ENCODE data around the gene MAD1L1. TPM values are rescaled to one million over a fixed set of nuclear protein-coding genes. Genes with fewer than 3 reads are reported as not detected.

The MAD1L1 gene
- total RNA-seq, 1 donor: 57.9 TPM

DNA sequence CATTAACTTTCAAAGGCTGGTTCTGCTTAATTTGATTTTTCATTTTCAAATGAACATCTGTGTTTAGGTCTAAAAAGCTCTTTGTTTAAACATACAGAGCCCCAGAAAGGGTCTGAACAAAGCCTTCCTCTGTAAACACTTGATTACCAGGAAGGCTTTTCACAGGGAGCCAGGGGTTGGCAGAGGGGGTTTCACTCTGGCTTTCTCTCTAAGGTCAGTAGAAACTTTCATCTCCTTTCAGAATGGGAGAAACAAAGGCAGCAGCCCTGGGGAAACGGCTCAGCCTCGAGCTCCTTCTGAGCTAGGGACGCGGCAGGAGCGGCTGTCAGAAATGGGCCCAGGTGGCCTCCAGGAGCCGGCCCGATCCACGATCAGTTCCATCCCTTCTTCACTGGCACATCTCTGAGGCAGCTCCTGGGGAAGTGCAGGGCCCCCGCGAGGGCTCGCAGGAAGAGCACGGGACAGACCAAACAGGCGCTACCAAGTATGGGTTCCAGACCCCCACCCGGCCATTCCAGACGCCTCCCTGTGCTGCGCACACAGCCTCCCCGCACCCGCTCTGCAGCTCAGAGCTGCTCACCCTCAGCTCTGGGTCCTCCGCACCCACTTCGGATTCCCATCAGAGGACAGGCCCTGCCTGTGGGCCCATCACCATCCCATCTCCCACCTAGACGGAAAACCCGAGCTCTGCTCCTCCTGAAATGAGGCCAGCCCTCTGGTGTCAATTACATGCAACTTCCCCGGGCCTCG is 124.1 kb downstream of the MAD1L1 start:
- DNase-seq (ENCODE audit: low read depth in 2 of 3, low spot score in 2 of 3): no peak

DNA sequence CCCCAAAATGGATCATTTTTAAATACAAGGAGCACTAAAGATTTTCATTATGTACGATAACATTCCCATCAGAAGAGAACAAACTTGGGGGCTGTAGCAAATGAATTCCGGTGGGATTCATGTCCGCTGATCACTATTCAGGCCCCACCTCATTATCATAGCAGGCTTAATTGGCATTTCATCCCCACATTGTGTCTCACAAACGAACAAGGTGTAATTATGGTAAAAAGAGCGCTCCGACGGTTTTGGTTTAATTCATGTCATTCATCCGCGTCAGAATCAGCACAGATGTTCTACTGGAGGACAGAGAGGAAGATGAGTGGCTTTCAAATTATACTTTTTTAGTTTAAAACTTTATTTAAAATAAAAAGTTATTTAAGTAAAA is 124.7 kb downstream of the MAD1L1 start:
- no peak for DNase-seq (ENCODE audit: low read depth in 2 of 3, low spot score in 2 of 3)

DNA sequence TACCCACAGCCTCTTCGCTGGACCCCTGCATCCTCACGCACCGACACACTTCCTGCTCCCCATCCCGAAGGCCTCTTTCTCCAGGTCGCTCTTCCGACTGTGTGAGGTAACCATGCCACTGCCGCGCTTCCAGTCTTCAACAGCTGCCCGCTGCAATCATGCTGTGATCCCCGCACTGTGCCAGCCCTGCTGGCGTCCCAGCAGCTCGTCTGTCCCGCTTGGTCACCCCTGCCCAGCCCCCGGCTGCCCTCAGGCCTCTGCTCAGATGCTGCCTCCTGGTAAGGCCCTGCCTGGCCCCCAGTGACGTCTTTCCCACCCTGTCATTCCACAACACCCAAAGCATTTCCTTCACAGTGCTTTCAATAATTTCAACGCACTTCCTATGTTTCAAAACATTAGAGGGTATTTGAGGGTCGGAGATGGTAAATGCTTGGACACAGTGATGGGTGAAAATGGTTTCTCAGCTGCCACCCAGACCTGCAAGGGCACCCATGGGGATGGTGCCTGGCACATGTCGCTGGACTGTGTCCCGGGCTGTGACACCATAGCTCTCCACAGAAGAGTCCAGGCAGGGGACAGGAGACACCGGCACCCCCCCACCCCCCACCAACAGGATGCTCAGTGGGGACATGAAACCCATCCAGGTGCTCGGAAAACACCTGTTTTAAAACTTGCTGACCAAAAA is 125.2 kb downstream of the MAD1L1 start:
- no peak for DNase-seq (ENCODE audit: low read depth in 2 of 3, low spot score in 2 of 3)

DNA sequence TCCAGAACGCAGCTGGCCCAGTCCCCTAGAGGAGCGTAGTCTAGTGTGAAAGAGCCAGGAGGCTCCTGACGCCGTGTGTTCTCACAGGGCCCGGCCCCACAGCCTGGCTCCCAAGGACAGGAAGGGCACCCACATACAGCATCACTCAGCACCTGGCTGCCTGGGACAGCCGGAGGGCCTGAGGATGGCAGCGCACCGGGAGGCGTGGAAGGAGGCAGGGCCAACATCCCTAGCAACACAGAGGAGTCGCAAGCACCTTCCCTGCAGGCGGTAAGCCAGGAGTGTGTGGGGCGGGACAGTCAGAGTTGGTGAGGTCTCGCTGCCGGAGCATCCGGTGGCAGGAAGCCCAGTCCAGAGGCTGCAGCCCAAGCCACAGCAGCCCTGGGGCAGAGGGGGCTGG is 125.8 kb downstream of the MAD1L1 start:
- DNase-seq (ENCODE audit: low read depth in 2 of 3, low spot score in 2 of 3): no peak

DNA sequence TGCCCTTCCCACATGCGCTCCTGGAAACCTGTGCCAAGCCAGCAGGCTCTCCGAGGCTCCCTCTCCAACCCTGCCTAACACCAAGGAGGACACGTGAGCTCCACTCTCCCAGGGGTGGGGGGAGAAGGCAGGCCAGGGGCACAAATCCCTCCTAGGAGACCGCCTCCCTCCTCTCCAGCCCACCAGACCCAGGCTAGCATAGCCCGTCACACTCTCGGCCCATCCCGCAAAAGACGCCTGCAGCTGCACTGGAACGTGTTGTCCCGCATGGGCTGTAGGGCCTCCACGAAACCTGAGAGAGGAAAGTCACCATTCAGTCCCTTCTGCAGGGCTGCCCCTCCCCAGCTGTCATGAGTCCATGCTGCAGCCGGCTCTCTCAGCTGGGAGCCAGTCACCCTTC is 126.3 kb downstream of the MAD1L1 start:
- no peak for DNase-seq (ENCODE audit: low read depth in 2 of 3, low spot score in 2 of 3)

DNA sequence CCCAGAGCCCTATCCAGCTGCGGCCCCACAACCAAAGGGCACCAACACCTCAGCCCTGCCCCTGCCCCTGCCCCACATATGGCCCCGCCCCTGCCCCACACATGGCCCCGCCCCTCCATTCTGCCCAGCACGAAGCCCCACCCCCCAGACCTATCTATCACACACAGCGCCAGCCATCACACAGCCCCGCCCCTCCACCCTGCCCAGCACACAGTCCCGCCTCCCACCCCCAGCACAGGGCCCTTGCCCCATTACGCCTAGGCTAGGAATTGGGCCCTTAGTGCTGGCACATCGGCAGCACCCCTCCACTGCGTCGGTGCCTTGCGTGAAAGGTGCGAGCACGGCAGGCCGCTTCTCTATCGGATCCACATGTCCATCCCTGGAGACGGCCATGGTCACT is 126.8 kb downstream of the MAD1L1 start:
- no peak for DNase-seq (ENCODE audit: low read depth in 2 of 3, low spot score in 2 of 3)

DNA sequence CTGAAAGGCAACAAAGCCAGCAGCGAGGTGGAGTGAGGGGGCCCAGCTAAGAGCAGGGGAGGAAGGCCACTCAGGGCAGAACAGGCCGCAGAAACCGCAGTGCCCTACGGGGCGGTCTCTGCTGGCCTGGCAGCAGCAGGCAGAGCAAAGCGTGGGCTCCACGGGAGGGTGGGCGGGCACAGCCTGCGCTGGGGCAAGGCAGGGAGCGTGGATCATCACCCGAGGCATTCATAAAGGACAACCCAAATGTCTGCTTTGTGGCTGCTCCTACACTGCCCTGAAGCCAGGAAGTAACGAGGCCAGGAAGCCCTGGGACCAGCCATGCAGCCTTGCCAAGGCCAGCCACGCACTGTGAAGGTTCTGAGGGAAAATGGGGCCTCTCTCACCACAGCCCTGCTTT is 127.5 kb downstream of the MAD1L1 start:
- DNase-seq (ENCODE audit: low read depth in 2 of 3, low spot score in 2 of 3): no peak

DNA sequence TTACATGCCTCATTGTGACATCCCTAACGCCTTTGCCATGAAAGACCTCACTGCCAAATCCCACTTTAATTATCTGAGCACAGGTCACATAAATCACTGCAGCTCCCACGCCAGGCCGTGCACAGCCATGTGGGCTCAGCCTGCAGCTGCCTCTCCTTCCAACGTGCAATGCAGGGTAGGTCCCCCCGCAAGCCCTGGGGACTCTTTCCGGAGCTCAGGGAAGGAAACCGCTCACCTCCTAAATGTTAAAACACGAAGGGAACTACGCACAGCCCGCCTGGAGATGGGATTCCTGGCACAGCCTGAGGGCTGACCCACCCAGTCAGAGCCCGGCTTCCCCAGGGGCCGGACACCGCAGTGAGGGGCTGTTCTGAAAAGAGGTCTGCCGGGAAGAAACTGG is 128.0 kb downstream of the MAD1L1 start:
- DNase-seq (ENCODE audit: low read depth in 2 of 3, low spot score in 2 of 3): no peak

DNA sequence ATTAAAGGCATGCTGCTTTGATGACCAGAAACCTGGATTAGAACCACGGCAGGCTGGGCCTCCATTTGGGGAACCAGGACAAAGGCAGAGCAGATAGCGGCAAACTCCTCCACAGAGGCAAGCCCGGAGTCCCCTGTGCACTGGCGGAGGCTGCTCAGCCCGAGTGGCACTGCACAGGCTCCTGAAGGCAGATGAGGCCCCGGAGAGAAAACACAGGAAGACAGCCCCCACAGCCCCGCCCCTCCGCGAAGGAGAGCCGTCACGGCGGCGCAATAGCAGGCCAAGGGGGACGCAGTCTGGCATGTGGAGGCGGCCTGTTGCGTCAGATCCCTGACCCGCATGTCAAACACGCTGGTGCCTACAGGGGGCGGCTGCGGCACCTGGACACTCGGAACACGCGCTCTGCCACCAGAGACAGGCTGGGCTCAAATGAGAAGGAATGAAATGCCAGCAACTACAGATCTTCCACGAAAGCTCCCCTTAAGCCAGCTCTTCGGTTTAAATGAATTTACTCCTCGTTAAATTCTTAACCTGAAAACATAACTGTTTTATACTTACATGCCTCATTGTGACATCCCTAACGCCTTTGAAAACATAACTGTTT is 128.5 kb downstream of the MAD1L1 start:
- DNase-seq (ENCODE audit: low read depth in 2 of 3, low spot score in 2 of 3): peak; percentile 19 to 82 (median 81)

DNA sequence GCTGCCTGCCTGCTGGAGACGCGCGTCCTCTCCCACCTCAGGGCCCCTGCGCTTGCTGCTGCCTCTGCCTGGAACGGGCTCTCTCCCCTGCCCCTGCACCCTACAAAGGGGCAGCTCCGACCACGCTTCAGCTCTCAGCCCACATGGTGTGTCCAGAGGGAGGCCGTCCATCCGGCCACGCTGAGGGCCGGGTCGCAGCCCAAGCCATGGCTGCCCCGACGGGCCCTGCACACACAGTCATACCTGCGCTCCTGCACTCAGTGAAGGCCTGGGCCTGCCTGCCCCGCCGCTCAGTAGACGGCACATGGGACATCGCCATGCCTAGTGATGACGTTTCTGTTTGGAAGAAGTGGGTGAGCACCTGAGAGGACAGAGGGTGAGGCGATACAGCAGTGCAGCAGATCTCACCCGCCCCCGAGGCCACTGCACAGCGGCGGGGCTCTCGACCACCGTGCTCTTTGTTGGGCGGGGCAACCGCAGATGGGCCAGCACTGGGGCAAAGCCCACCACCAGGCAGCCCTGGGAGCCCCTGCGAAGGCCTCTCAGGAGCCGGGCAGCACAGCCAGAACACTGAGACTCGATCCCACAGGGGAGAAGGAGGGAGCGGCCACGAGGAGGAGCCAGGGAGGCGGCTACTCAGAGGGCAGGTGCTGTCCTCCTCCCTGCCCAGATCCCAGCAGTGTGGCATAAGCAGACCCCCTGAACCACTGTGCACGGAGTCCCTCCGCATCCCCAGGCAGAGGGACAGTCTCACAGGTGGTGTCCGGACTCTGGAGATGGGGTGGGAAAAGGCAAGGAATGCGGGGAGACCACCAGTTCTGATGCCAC is 129.5 kb downstream of the MAD1L1 start:
- no peak for DNase-seq (ENCODE audit: low read depth in 2 of 3, low spot score in 2 of 3)

DNA sequence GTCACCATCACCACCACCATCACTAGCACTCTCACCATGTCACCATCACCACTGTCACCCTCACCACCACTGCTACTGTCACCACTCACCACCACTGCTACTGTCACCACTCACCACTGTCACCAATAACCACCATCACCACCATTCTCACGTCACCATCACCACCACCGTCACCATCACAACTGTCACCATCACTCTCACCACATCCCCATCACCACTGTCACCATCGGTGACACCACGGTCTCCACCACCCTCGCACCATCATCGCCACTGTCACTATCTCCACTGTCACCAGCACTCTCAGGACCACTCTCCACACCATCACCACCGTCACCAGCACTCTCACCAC is 130.4 kb downstream of the MAD1L1 start:
- DNase-seq (ENCODE audit: low read depth in 2 of 3, low spot score in 2 of 3): no peak

DNA sequence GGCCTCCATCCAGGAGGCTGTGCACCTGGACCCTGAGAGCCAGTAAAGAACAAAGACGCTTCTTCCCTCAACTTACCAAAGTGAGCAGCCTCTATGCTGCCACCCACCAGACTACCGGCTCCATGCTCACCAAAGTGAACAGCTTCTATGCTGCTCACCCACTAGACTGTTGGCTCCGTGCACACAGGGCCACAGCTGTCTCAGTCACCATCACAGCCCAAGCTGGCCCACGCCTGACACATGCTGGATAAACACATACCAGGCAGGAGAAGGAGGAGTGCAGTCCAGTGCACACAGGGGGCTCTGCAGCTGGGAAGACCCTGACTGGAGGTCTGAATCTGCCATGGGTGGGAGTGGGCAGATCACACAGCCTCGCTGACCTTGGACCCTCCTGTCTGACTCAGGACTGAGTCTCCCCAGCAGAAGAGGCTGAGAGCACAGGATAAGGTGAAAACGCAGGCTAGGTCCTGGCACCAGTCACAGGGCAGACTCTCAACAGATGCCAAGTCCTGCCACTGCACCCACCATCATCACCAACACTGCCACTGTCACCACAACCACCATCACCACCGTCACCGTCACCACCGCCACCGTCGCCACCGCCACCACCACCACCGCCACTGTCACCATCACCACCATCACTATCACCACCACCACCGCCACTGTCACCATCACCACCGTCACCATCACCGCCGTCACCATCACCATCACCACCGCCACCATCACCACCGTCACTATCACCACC is 130.9 kb downstream of the MAD1L1 start:
- DNase-seq (ENCODE audit: low read depth in 2 of 3, low spot score in 2 of 3): no peak

DNA sequence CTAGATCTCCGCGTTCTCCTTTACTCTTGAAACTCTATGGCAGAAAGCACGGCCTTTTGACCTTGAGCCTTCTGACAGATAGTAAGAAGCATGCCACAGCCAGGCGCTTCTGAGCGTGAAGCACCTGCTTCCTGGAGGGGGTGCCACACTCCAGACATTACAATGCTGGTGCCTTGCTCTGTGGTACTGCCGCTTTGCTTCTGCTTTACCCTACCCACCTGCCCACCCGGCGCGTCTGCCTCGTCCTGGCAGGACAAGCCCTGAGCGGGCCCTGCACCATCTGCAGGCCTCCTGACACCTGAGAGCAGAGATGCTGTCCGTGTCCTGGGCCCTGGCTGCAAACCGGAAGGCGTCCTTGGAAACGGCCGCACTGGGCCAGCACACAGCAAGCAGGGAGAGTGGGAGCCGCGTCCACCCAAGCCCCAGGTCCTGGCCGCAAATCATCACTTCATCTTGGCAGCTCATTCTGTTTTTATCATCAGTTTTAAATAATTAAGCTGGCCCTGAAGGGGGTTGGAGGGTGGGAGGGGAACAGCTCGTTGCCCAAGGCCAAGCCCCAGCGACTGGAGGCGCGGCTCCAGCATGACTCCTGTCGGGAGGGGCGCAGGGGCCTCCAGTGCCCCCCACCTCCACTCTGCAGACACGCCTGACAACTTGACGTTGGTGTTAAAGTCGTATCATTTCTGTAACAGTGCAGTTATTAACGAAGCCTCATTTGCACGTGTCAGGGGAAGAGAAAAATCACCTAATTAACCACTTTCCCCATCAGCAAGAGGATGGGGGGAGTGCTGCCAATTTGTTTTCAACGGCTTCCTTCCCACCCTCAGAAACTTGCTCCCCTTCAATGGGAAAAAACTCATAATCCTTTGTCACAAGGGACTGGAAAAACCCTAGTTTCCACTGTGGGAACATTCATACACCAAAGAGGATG is 132.2 kb downstream of the MAD1L1 start:
- DNase-seq (ENCODE audit: low read depth in 2 of 3, low spot score in 2 of 3): peak in 2 of 3 donors; percentile 48 to 60

DNA sequence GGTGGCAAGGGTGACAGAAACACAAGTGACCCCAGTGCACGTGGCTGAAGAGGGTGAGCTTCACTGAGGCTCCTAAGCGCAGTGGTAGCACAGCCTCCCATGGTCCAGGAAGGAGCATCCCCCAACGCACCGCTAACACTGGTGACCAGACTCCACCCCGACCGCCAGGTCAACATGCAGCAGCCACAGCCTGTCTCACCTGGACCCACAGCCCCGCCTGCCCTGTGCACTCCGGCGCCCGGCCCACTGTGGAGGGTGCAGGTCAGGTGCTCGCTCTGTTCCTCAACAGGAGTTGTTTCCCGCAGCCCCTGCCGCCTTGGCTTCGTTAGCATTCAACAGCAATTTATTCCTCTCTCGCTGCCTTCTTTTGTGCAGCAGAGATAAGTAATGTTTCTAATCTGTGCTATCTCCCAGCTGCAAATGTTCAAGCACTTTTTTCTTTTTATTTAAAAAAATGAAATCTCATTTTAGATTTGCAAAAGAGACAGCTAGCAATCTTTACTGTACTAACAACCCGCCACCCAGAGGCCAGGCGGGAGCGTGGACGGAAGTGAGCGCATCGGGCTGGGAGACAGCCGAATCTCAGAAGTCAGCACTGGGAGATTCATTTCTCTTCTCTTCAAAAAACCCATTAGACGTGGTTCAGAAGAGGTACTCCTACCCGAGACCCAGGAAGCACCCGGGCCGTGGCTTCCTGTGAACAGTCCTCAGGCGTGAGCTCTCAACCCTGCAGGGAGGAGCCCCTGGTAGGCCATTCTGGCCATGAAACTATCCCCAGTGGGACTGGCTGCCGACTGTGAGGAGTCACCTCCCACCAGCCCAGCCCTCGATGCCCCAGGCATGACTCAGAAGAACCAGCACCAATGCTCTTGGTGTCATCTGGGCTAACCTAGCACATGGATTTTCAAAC is 133.4 kb downstream of the MAD1L1 start:
- peak in 1 of 3 donors; percentile 56 for DNase-seq (ENCODE audit: low read depth in 2 of 3, low spot score in 2 of 3)

DNA sequence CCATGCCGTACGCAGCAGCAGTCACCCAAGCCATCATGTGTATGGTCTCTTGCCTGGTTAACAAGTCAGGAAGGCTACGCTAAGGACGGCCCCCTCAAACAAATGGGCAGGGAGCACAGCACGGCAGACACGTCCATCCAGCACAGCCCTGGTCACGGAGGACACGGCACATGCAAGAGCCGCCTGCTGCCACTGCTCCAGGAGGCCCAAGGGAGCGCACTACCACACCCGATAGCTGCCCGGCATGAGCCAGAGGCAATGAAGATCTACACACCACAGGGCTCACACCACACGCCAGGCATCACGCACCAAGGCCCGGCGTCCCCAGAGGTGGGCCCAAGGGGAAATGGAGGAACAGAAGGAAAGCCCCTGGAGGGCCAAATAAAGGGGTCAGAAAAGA is 134.2 kb downstream of the MAD1L1 start:
- DNase-seq (ENCODE audit: low read depth in 2 of 3, low spot score in 2 of 3): no peak

DNA sequence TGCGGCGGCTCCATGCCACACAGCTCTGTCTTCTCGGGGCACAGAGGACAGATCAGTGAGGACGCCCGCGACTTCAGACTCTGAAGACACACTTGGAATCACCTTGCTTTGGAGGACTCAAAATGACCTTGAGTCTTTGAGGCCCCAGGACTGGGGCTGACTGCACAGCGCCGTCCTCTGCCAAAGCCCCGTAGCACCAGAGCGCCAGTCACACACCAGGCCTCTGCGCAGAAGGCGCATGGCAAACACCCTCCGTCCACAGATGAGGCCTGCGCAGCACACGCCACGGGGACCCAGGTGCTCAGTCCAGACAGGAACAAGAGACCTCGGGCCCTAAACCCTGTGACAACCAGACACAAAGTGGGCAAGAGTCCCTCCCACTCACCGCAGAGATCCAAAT is 134.7 kb downstream of the MAD1L1 start:
- DNase-seq (ENCODE audit: low read depth in 2 of 3, low spot score in 2 of 3): no peak

DNA sequence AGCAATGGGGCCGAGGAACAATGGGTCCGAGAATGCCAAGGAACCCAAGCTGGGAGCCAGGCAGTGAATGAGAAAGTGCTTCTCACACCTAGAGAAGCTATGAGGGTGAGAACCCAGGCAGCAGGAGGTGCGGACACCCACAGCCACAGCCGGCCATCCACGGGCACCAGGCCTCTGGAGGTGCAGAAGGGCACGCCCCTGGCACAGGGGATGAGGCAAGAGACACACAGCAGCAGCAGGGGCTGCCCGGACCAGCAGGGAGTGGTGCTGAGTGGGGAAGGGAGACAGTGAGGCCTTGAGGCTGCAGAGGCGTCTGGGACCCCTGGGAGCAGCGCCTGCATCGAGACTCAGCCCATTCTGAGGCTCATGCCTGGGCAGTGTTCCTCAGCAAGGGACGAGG is 135.3 kb downstream of the MAD1L1 start:
- DNase-seq (ENCODE audit: low read depth in 2 of 3, low spot score in 2 of 3): no peak

DNA sequence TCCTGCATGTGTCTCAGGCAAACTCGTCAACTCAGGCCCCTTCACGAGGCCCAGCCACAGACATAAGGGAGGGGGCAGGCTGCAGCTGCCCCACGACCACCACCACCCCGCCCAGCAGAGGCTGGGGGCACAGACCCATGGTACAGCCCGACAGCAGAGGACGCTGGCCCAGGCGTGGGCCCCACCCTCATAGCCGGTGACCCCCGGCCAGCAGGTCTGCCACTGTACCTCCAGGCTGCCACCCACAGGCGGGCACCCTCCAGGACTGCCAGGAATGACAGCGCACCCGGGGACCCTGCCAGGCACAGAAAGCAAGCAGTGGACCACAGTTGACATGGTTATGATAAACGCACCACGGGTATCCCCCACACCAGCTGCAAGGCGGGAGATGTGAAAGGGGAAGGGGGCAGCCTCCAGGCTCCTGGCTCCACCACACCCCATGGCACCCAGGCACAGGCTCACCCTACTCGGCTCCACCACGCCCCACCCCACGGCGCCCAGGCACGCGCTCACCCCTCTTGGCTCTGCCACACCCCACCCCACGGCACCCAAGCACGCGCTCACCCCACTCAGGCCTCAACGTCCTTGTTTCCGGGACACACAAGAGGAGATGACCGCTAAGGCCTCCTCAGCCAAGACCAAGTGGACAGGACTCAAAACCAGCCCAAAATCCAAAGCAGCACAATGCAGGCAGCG is 135.9 kb downstream of the MAD1L1 start:
- DNase-seq (ENCODE audit: low read depth in 2 of 3, low spot score in 2 of 3): no peak

All from hematopoietic multipotent progenitor cell (in vitro differentiated cells).